Activated CD4-positive, alpha-beta T cell treated with anti-CD3 and anti-CD28 coated beads, Interleukin-2, amount 50 U/mL, for 24 hours (primary cell): Measurements from ENCODE around the gene MALRD1.

Experiments used
- DNase-seq, 2 donors: peaks; one replicate each; pipeline ENCODE4 v3.0.0-alpha.2; 2020; ENCODE audit warnings: low read depth in 1 of 2, low spot score in 1 of 2

Gene MALRD1

DNA sequence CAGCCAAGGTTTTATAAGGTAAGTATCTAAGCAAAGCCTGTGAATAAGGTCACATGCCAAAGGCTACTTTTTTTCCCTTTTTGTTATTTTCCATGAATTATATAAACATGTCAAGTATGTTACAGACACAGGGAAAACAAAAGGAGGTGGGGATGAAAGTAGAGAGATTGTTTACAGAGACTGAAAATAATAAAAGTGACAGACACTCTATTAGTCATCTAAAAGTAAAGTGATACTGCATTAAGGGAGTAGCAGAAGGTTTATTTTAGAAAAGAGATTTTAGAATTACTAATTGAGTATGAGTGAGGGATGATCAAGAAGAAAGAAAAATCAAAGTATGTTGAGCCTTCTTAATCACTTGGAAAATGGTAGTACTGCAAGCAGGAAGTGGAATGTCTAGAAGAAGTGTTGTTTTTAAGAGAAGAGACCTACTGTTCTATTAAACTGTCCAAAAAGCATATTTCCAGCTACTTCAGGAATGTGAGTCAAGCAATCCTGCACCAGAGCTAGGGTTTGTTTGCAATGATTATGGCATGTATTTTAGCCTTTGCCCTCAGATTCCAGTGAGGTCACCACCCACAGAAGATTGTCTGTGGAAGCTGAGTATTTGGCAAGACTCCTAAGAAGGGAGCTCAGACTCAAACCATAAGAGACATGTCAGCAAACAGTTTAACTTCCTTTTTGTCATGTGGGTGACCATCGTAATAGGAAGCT is 589.7 kb downstream of the MALRD1 start:
- DNase-seq: no peak

GRCh38 chr10:19638896-19639233 is 590.3 kb downstream of the MALRD1 start:
- DNase-seq: no peak

- no peak for DNase-seq
These were observed 592.1 kb downstream of the MALRD1 start for GRCh38 chr10:19640566-19641263.

GRCh38 chr10:19651549-19651948 is 602.9 kb downstream of the MALRD1 start:
- DNase-seq: no peak

DNA sequence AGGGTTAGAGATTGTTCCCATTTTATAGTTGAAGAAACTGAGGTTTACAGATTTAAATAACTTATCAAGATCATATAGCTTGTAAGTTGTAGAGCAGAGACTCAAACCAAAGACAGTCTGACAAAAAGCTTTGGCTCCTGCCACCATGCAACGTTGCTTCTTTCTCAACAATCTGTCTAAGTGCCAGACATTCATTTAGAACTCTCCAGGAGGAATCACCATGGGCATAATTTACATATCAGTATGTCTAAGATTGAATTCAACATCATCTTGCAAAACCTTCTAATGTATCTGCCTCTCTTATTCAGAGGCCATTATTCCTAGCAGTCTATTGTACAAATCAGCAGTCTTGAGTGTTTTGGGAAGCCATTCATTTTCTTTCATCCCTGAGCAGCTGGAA is 604.1 kb downstream of the MALRD1 start:
- DNase-seq: no peak

- no peak for DNase-seq
These were observed 605.3 kb downstream of the MALRD1 start for GRCh38 chr10:19653931-19654330.

DNA sequence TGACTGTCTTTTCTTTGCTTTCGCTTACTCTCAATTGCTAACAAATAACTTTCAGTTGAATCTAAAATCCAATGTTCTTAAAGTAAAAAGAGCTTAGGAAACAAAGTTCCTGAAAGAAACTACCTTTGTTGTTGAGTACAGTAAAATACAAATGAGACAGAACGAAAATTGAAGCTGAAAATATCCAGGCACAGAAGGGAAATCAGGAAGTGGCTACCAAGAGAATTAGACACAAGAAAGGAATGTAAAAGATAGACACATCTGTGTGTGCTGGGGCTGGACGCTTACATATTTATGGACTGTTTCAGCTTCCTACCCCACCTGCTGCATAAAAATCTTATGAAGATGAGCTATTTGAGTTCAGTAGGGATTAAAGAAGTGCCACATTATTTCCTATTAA is 606.0 kb downstream of the MALRD1 start:
- no peak for DNase-seq

DNA sequence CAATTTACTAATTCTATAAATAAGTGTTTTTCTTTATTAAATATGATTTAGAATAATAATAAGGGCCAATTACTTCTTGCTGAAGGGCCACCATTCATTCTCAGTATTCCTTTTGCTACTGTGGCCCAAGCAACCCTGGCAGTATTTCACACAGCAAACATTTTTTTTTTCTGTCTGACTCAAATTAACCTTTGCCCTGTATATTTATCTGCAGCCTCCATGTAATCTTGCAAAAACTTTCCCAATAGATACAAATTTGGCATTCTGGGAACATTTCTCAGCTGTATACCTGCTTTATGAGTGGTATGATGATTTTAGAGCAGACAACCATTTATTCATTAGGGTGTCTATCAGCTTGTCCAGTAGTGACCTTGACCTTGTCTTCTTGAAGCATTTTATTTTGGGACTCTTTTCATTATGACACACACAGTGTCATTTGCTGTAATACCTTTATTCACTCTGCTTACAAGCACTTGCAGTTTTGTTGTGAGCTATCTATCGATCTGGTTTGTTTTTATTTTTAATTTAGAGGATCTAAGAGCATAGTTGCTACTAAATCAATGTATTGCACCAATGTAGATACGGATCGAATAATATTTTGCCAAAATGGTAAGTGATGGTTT is 607.9 kb downstream of the MALRD1 start:
- no peak for DNase-seq

DNA sequence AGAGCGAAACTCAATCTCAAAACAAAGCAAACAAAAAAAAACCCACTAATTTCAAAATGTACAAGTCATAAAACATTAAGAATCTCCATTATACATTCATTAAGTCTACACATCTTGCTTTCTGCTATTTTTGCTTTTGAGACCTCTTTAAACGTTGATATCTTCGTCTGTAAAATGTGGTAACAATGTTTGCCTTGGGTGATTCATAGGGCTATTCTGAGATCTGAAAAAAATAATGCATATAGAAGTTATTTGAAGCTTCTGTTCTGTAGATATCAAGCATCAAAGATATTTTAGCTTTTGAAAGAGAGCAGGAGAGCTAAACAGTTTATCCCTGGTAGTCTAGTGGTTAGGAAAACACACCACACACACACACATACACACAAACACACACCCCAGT is 609.5 kb downstream of the MALRD1 start:
- DNase-seq: no peak

GRCh38 chr10:19658622-19659233 is 610.1 kb downstream of the MALRD1 start:
- DNase-seq: no peak

- no peak for DNase-seq
These were observed 611.5 kb downstream of the MALRD1 start for GRCh38 chr10:19659920-19660655.

- DNase-seq: no peak
These were observed 614.7 kb downstream of the MALRD1 start for GRCh38 chr10:19663344-19663743.

DNA sequence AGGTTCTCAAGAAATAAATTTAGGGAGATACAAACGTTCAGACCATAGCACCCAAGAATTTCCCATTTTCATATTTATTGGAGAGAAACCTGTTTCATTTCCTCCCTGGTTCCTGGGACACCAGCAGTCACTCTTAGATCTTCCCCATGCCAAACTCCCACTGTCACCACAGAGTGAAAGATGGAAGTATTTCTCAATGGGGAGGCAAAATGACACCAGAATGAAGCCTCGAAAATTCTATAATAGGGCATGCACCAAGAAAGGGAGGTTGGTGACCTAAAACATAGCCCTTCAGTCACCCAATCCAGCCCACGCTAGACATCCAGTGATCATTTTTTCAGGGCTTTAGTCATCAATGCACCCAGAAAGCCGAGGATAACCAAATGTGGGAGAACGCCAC is 619.5 kb downstream of the MALRD1 start:
- DNase-seq: no peak

- no peak for DNase-seq
These were observed 627.5 kb downstream of the MALRD1 start for GRCh38 chr10:19676063-19676462.

- DNase-seq: no peak
These were observed 634.8 kb downstream of the MALRD1 start for GRCh38 chr10:19683356-19683755.

DNA sequence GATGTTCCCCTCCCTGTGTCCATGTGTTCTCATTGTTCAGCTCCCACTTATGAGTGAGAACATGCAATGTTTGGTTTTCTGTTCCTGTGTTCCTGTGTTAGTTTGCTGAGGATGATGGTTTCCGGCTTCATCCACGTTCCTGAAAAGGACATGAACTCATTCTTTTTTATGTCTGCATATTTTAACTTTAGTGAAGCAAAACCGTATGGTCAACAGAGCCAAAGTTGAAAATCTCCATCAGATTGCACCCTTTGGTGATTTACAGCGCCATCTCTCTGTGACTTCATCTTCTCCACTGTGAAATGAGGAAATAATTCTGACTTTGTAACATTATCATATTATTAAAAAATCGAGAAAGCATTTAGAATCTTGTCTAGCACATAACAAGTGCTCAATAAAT is 635.4 kb downstream of the MALRD1 start:
- no peak for DNase-seq

DNA sequence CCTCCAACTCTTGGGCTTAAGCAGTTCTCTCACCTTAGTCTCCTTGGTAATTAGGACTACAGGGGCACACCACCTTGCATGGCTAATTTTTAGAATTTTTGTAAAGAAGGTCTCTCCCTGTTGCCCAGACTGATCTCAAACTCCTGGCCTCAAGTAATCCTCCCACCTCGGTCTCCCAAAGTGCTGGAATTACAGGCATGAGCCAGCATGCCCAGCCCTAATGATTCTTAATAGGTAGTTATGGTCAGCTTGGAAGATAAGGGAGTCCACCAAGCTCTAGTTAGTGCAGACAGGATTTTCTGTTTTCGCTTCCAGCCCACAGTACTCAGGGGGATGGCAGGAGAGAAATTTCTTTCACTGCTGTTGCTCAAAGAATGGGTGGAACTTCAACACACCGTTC is 639.7 kb downstream of the MALRD1 start:
- DNase-seq: no peak

DNA sequence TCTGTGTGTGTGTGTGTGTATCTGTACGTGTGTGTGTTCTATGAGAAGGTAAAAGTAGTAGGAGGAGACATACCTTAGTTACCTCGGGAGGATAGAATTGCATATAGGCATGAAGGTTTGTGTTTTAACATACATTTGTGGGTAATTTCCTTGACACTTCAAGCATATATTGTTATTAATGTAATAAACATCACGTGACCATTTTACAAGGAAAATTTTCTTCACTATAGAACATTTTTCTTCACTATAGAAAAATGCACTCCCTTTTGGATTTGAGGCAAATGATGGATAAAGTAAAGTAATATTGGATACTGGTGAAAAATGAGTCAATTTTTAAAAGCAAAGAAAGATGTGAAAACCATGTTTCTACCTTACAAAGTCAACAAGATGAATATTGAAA is 640.6 kb downstream of the MALRD1 start:
- no peak for DNase-seq

DNA sequence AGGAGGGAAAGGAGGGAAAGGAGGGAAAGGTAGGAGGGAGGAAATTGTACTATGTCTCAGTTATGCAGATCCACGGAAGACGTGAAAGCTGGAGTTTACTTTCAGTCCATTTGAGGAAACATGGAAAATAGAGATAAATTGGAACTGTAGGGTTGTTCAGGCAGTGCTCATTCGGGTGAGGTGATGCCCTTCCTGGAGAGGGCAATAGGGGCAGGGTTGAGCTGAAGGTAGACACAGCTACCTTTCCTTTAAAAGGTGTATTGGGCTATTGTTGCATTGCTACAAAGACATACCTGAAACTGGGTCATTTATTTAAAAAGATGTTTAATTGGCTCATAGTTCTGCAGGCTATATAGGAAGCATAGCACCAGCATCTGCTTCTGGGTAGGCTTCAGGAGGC is 650.7 kb downstream of the MALRD1 start:
- no peak for DNase-seq

DNA sequence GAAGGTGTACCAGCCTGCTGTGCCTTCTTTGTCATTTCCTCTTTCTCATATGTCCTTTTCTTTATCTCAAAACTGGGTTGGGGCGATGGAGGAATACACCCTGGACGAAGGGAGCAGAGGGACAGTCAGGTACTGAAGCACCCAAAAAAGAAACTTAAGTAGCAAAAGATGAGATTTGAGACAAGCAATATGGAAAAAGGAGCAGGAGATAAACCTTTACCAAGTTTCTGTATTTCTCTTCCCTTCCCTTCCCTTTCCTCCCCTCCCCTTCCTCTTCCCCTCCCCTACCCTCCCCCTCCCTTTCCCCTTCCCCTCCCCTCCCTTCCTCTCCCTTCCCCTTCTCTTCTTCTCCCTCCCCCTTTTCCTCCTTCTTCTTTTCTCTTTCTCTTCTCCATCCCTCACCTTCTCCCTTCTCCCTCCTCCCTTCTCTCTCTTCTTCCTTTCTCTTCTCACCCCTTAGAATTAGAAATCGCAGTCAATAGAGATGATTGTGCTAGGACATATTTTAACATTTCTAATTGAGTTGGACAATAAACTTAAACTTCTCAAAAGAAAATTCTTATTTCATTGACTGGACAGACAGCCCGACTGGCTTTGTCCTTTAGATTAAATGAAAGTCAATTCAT is 652.9 kb downstream of the MALRD1 start:
- DNase-seq: no peak

DNA sequence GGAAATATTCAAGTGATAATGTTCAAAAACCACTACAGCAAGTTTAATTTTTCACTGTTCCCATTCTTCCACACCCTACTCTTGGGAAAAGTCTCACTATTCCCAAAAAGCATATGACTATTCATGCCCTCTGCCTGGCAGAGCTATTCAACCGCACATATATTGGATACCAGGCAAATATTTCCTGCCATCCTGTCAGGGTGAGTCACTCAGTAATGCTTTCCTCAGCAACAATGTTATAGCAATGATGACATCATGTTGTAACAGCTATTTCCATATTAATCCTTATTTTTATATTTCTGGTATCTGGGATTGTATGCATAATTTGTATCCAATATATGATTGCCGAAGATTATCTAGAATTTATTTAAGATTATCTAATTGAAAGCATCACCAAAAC is 653.6 kb downstream of the MALRD1 start:
- no peak for DNase-seq
